ENCODE results near the gene PRR19.

PRR19 gene

GRCh38 chr19:42313840-42314755, 12.2 kb downstream of the PRR19 start:
- DNase-seq (ENCODE audit: low read depth) = no peak
- no peak for TF ChIP-seq CTCF (conservative IDR thresholded peaks at IDR 0.05; ENCODE audit: low read depth, low read length)
- H3K4me3 ChIP-seq (ENCODE audit: low read length) = no peak overlapping the region

- TF ChIP-seq CTCF (conservative IDR thresholded peaks at IDR 0.05; ENCODE audit: low read depth, low read length) = no peak
- no peak overlapping the region for H3K4me3 ChIP-seq (ENCODE audit: low read length)
- DNase-seq (ENCODE audit: low read depth) = no peak
Measured at GRCh38 chr19:42315024-42315423, 13.1 kb downstream of the PRR19 start.

GRCh38 chr19:42316223-42317211, 14.6 kb downstream of the PRR19 start:
- H3K4me3 ChIP-seq (ENCODE audit: low read length) = no peak overlapping the region
- no peak for DNase-seq (ENCODE audit: low read depth)
- no peak for TF ChIP-seq CTCF (conservative IDR thresholded peaks at IDR 0.05; ENCODE audit: low read depth, low read length)

- no peak for TF ChIP-seq CTCF (conservative IDR thresholded peaks at IDR 0.05; ENCODE audit: low read depth, low read length)
Measured at GRCh38 chr19:42317535-42317934, 15.6 kb downstream of the PRR19 start.

GRCh38 chr19:42322305-42322704, 20.4 kb downstream of the PRR19 start:
- TF ChIP-seq CTCF (conservative IDR thresholded peaks at IDR 0.05; ENCODE audit: low read depth, low read length) = no peak
- no peak overlapping the region for H3K4me3 ChIP-seq (ENCODE audit: low read length)
- DNase-seq (ENCODE audit: low read depth) = no peak

More at GRCh38 chr19:42317535-42317934, 15.6 kb downstream of the PRR19 start:
- DNase-seq (ENCODE audit: low read depth) = no peak
- no peak overlapping the region for H3K4me3 ChIP-seq (ENCODE audit: low read length)

GRCh38 chr19:42323473-42323851, 21.5 kb downstream of the PRR19 start:
- no peak for TF ChIP-seq CTCF (conservative IDR thresholded peaks at IDR 0.05; ENCODE audit: low read depth, low read length)
- no peak for DNase-seq (ENCODE audit: low read depth)
- H3K4me3 ChIP-seq (ENCODE audit: low read length) = no peak overlapping the region

Measured in retinal pigment epithelial cell (primary cell).